KMS-11 (cell line): ENCODE data around the gene CRYZL1.
"Not testable (repeated sequence)": the region's sequence is repeated elsewhere in the genome, so short reads cannot be mapped to it uniquely, and the experiment has no call there.

ENCODE experiments used
- H2AFZ ChIP-seq: fragments of 200-600 bp; sonication (generic); 2 replicates; pipeline ENCODE4 v1.6.1; 2016; ENCODE audit warnings: antibody characterized with exemption, mixed run types, low read depth
- H3K27ac ChIP-seq: fragments of 200-600 bp; sonication (generic); 2 replicates; pipeline ENCODE4 v1.6.1; 2016; ENCODE audit warnings: mild to moderate bottlenecking, mixed run types
- H3K27me3 ChIP-seq: fragments of 200-600 bp; sonication (generic); 2 replicates; pipeline ENCODE4 v1.6.1; 2017; ENCODE audit warnings: mild to moderate bottlenecking, low read depth, mixed run types, moderate library complexity; ENCODE audit not compliant: insufficient read depth
- H3K36me3 ChIP-seq: fragments of 200-600 bp; sonication (generic); 2 replicates; pipeline ENCODE4 v1.6.1; 2017; ENCODE audit warnings: mild to moderate bottlenecking, mixed run types; ENCODE audit not compliant: insufficient read depth
- H3K4me1 ChIP-seq: fragments of 200-600 bp; sonication (generic); 2 replicates; pipeline ENCODE4 v1.6.1; 2016; ENCODE audit warnings: mild to moderate bottlenecking, low read depth, mixed run types; ENCODE audit not compliant: poor library complexity, severe bottlenecking
- H3K4me2 ChIP-seq: fragments of 200-600 bp; sonication (generic); 2 replicates; pipeline ENCODE4 v1.7.0; 2016; ENCODE audit warnings: mild to moderate bottlenecking, mixed run types
- H3K4me3 ChIP-seq: fragments of 200-600 bp; sonication (generic); IDR thresholded peaks from 2 replicates; pipeline ENCODE4 v1.6.1; 2017; ENCODE audit warnings: low read depth, low read length, mixed read lengths; ENCODE audit not compliant: insufficient read depth
- H3K79me2 ChIP-seq: fragments of 200-600 bp; sonication (generic); 2 replicates; pipeline ENCODE4 v1.6.1; 2016; ENCODE audit warnings: low read depth, mixed run types; ENCODE audit not compliant: insufficient read depth
- H3K9ac ChIP-seq: fragments of 200-600 bp; sonication (generic); 2 replicates; pipeline ENCODE4 v1.6.1; 2016; ENCODE audit warnings: mild to moderate bottlenecking, mixed run types
- H4K20me1 ChIP-seq: fragments of 200-600 bp; sonication (generic); 2 replicates; pipeline ENCODE4 v1.6.1; 2016; ENCODE audit warnings: mild to moderate bottlenecking, mixed run types; ENCODE audit not compliant: insufficient read depth
- TF ChIP-seq, protein P1 (sequence below): fragments of 200-600 bp; sonication (generic); conservative IDR thresholded peaks from 2 replicates; pipeline ENCODE4 v1.6.1; 2017; ENCODE audit warnings: low read depth, mild to moderate bottlenecking, antibody characterized with exemption, low read length, moderate library complexity, mixed read lengths

CRYZL1 gene

DNA sequence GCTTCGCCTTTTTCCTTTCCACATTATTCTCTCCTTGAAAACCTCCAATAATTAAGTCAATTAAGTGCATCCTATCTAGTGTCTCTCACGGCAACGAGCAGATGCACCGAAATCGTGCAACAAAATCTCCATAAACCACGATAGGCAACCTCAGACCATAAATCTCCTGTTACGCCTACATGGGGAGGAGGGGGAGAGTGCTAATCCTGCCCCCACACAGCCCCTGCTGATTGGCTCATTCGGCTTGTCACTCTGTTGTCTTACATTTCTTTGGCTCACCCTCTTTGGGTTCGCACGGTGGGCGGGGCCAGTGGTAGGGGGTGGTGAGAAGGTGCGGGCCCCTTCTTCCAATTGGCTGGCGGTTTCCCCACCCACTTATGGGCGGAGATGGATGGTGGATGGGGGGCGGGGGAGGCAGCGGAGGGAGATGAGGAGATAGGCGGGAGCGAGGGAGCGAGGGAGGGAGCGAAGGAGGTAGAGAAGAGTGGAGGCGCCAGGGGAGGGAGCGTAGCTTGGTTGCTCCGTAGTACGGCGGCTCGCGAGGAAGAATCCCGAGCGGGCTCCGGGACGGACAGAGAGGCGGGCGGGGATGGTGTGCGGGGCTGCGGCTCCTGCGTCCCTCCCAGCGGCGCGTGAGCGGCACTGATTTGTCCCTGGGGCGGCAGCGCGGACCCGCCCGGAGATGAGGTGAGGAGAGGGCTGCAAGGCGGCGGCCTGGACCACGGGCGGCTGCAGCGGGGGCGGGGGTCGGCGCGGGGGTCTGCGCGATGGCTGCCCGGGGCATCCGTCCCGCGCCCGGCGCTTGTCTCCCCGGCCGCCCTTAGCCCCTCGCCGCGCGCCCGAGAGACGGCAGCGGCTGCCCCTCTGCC lies 720 bp upstream of the CRYZL1 start, which contains the start of gene ITSN1:
TSS of gene ITSN1 (plus strand) at position 475 of the 869 bp plus-strand sequence. CDS start 76,328 bp downstream, outside the sequence.
- Histone ChIP-seq H3K4me2 (peak within 1 kb of the TSS; percentile 65), H4K20me1 (no peaks in the 10 kb centered on the region; the same call in 1 of the 2 replicates), H2AFZ (peak within 1 kb of the TSS; percentile 85), H3K27ac (peak within 1 kb of the TSS; percentile 47), H3K36me3 (no peaks in the 10 kb centered on the region), H3K9ac (peak within 1 kb of the TSS; percentile 53), H3K4me1 (peaks cover 21% of the 10 kb centered on the region), H3K79me2 (peaks cover 20% of the 10 kb centered on the region; the same call in 1 of the 2 replicates), H3K27me3 (peaks cover 8% of the 10 kb centered on the region; the same call in 1 of the 2 replicates), H3K4me3 (peak within 1 kb of the TSS; percentile 73)
- TF ChIP-seq, protein P1, sequence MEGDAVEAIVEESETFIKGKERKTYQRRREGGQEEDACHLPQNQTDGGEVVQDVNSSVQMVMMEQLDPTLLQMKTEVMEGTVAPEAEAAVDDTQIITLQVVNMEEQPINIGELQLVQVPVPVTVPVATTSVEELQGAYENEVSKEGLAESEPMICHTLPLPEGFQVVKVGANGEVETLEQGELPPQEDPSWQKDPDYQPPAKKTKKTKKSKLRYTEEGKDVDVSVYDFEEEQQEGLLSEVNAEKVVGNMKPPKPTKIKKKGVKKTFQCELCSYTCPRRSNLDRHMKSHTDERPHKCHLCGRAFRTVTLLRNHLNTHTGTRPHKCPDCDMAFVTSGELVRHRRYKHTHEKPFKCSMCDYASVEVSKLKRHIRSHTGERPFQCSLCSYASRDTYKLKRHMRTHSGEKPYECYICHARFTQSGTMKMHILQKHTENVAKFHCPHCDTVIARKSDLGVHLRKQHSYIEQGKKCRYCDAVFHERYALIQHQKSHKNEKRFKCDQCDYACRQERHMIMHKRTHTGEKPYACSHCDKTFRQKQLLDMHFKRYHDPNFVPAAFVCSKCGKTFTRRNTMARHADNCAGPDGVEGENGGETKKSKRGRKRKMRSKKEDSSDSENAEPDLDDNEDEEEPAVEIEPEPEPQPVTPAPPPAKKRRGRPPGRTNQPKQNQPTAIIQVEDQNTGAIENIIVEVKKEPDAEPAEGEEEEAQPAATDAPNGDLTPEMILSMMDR = no peak

DNA sequence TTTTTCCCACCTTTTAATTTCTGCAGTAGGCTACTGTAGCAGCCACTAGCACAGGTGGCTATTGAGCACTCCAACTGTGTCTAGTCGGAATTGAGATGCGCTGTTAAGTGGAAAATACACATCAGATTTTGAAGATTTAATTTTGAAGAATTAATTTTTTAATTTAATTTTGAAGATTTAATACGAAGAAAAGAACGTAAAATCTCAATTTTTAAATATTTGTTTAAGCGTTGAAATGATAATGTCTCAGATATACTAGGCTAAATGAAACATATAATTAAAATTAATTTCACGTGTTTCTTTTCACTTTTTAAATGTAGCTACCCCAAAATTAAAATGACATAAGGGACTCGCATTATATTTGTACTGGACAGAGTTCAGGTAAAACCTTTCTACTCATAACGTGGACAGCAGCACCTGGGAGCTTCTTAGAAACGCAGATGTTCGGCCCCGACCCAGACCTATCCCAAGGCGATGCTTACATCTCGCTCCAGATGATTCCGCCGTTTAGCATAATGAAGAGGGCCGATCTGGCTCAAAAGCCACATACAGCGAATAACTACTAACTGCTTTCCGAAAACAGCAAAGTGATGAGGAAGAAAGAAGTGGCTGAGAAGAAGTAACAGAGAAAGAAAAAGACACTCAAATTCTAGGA lies 717 bp downstream of the CRYZL1 start:
- Histone ChIP-seq H3K27ac (peak overlapping the region; percentile 25), H3K79me2 (peaks cover 25% of the 10 kb centered on the region; the same call in 1 of the 2 replicates)
- TF ChIP-seq, protein P1 = no peak

DNA sequence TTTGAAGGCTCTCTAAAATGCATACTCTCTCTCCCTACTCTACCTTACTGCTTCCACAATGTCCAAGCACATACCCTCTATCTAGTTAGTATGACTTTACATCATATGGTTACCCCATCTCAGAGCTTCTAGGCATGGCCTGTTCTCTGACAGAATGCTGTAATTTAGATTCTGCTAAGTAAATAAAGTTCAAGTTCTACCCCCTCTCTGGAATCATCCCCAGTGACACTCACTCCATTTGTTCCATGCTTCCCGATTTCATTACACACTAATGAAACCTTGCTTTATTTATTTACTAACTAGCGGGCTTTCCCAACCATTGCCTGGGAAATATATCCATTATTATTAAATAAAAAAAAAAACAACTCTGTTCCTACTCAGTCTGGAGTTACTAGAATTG lies 7.3 kb downstream of the CRYZL1 start:
- H3K27me3 ChIP-seq = no peaks in the 10 kb centered on the region
- peaks cover 8% of the 10 kb centered on the region; the same call in 1 of the 2 replicates for H3K79me2 ChIP-seq
- TF ChIP-seq, protein P1 = no peak
- no peak overlapping the region for H3K4me2 ChIP-seq
- no peaks in the 10 kb centered on the region for H4K20me1 ChIP-seq
- H2AFZ ChIP-seq = no peak overlapping the region
- H3K36me3 ChIP-seq = no peaks in the 10 kb centered on the region
- no peak overlapping the region for H3K4me3 ChIP-seq
- no peak overlapping the region for H3K9ac ChIP-seq
- no peak overlapping the region for H3K27ac ChIP-seq
- peaks cover 9% of the 10 kb centered on the region for H3K4me1 ChIP-seq

More for the DNA sequence above, 717 bp downstream of the CRYZL1 start:
- Histone ChIP-seq H3K4me3 (no peak overlapping the region), H3K4me2 (peak overlapping the region; percentile 65), H3K27me3 (peaks cover 8% of the 10 kb centered on the region; the same call in 1 of the 2 replicates), H3K36me3 (no peaks in the 10 kb centered on the region), H2AFZ (peak overlapping the region; percentile 38), H3K4me1 (peaks cover 30% of the 10 kb centered on the region), H4K20me1 (no peaks in the 10 kb centered on the region), H3K9ac (peak overlapping the region; percentile 53)

DNA sequence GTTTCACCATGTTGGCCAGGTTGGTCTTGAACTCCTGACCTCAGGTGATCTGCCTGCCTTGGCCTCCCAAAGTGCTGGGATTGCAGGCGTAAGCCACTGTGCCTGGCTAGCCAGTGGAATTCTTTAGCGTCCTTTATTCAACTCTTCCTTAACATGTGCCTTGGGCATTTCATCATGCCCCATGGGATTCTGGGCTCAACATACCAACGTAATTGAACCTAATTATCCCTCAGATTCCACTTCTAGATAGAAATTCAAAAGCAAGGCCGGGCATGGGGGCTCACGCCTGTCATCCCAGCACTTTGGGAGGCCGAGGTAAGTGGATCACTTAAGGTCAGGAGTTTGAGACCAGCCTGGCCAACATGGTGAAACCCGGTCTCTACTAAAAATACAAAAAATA lies 15.4 kb downstream of the CRYZL1 start:
- H3K4me1 ChIP-seq, H2AFZ ChIP-seq, H3K4me2 ChIP-seq, H3K36me3 ChIP-seq, H3K4me3 ChIP-seq, H3K79me2 ChIP-seq, H3K27me3 ChIP-seq, H3K27ac ChIP-seq, H4K20me1 ChIP-seq, H3K9ac ChIP-seq: not testable (repeated sequence)
